Kidney epithelial cell (primary cell): ENCODE measurements around the gene PPIC. TPM values are rescaled to one million over a fixed set of nuclear protein-coding genes. Genes with fewer than 3 reads are reported as not detected.

Experiments used
- DNase-seq: peaks from one replicate; pipeline ENCODE4 v3.0.0-alpha.2; 2010; ENCODE audit warnings: low read depth
- H3K27me3 ChIP-seq: 2 replicates; pipeline ENCODE4 v1.6.0; 2011; ENCODE audit warnings: low read length; ENCODE audit not compliant: control insufficient read depth, insufficient read depth
- H3K36me3 ChIP-seq: 2 replicates; pipeline ENCODE4 v1.5.1; 2011; ENCODE audit warnings: low read length; ENCODE audit not compliant: control insufficient read depth, insufficient read depth
- H3K4me3 ChIP-seq: 2 replicates; pipeline ENCODE4 v1.5.1; 2011; ENCODE audit warnings: low read depth, mild to moderate bottlenecking, control low read depth, low read length
- total RNA-seq: library from RNA; depleted of rRNA; stranded (reverse); fragments of >200 nt; gene quantifications from 2 replicates; pipeline ENCODE4 v1.2.3, GENCODE V29; 2015
- TF ChIP-seq, protein P1 (sequence below): IDR thresholded peaks from 2 replicates; pipeline ENCODE4 v1.5.1; 2011; ENCODE audit warnings: mild to moderate bottlenecking, moderate library complexity, low read length, control low read depth, inconsistent platforms; ENCODE audit not compliant: insufficient read depth, poor library complexity, severe bottlenecking

PPIC gene
- total RNA-seq, 1 donor from 2014 or later = 37.4 TPM

DNA sequence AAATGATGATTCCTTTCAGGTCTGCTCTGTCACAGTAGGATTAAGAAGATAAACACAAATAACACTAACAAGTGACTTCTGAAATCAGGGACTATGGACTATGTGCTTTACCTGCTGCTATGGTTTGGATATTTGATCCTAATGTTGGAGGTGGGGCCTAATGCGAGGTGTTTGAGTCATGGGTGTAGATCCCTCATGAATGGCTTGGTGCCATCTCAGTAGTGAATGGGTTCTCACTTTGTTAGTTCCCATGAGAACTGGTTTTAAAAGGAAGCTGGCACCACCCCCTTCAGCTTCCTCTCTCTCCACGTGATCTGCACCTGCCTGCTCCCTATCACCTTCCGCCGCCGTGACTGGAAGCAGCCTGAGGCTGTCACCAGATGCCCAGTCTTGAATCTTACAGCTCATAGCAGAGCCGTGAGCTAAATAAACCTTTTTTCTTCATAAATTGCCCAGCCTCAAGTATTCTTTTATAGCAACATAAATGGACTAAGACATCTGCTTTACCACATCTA, 3.3 kb downstream of the PPIC start:
- no peak for DNase-seq
- TF ChIP-seq, protein P1, sequence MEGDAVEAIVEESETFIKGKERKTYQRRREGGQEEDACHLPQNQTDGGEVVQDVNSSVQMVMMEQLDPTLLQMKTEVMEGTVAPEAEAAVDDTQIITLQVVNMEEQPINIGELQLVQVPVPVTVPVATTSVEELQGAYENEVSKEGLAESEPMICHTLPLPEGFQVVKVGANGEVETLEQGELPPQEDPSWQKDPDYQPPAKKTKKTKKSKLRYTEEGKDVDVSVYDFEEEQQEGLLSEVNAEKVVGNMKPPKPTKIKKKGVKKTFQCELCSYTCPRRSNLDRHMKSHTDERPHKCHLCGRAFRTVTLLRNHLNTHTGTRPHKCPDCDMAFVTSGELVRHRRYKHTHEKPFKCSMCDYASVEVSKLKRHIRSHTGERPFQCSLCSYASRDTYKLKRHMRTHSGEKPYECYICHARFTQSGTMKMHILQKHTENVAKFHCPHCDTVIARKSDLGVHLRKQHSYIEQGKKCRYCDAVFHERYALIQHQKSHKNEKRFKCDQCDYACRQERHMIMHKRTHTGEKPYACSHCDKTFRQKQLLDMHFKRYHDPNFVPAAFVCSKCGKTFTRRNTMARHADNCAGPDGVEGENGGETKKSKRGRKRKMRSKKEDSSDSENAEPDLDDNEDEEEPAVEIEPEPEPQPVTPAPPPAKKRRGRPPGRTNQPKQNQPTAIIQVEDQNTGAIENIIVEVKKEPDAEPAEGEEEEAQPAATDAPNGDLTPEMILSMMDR = no peak
- H3K4me3 ChIP-seq = no peak overlapping the region
- no peaks in the 10 kb centered on the region for H3K36me3 ChIP-seq
- no peaks in the 10 kb centered on the region for H3K27me3 ChIP-seq

DNA sequence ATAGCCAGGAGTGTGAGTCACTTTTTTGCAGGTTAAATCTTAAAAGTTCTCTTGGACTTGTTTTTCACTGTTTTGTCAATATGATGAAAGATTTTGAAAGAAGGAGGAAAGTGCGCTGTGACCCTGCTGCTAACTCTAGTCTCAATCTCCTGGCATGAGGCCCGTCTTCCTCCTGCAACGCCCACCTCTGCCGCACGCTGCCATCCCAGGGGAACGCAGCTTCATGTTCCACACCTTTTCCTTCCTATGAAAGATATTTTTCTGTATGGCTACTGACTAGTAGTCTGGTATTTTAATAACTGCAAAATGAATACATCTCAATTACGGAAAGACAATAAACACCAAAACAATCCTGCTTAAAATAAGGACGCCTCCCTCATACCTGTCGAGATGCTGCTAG, 8.3 kb downstream of the PPIC start:
- Histone ChIP-seq H3K27me3 (no peaks in the 10 kb centered on the region), H3K4me3 (no peak overlapping the region), H3K36me3 (no peaks in the 10 kb centered on the region)
- TF ChIP-seq, protein P1 = no peak
- no peak for DNase-seq

DNA sequence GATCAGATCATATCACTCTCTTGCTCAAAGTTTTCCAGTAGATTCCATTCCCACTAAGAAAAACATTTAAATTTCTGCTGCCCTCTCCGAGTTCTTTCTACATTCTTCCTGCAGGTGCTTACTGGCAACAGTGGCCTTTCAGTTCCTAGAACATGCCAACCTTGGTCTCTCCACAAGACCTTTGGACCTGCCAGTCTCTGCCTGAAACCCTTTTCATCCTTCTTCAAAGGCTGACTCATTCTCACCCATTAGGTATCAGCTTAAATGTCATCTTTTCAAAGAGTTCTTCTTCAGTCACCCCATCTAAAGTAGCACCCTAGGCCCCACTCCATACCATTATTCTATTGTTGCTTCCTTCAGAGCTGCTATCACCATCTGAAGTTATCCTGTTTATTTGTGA, 21.8 kb downstream of the PPIC start:
- H3K36me3 ChIP-seq = no peaks in the 10 kb centered on the region
- DNase-seq = no peak
- TF ChIP-seq, protein P1 = no peak
- no peak overlapping the region for H3K4me3 ChIP-seq
- H3K27me3 ChIP-seq = no peaks in the 10 kb centered on the region

DNA sequence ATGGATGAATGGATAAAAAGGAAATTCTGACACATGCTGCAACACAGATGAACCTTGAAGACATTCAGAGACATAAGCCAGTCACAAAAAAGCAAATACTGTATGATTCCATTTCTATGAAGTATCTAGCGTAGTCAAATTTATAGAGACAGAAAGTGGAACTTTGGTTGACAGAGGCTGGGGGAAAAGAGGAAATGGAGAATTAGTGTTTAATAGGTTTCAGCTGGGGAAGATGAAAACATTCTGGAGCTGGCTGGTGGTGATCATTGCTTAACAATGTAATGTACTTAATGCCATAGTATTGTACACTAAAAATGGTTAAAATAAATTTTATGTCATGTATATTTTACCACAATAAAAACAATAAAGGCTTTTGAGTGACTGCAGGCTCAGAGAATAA, 24.2 kb downstream of the PPIC start:
- Histone ChIP-seq H3K36me3 (no peaks in the 10 kb centered on the region), H3K4me3 (no peak overlapping the region), H3K27me3 (no peaks in the 10 kb centered on the region)
- TF ChIP-seq, protein P1 = no peak
- DNase-seq = no peak

DNA sequence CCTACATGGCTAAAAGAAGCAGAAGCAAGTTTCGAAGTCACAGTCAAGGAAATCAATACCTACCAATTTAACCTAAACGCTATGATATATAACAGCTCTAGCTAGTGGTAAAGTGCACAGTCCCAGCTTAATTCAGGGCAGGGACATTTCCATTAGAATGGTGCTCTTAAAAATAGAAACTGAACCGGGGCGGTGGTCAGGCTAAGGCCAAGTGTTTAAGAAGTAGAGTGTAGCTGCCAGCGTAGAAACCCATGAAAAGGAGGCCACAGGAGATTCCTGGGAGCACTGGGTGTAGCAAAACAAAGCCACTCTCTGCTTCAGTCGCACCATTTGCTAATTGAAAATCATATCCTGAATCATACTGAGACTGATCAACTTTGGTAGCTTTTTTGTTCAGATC, 28.8 kb downstream of the PPIC start:
- TF ChIP-seq, protein P1 = no peak

DNA sequence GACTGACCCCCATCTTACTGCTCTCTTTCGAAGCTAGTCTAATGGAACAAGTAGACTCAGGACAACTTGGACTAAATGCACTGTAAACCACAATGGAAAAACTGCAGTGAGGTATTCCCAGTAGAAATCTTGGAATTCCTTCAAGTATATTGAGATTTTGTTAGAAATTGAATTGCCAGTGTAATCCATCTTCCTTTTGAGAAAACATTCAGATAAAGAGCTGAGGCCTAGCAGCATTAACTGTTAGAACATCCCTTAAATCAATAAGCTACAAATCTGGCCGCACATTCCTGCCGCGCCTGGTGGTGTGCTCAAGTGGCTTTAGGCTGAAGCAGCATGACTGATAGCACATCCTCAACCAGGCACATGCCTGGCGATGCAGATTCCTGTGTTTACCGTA, 29.3 kb downstream of the PPIC start:
- DNase-seq = no peak
- TF ChIP-seq, protein P1 = no peak
- Histone ChIP-seq H3K4me3 (no peak overlapping the region), H3K36me3 (no peaks in the 10 kb centered on the region), H3K27me3 (no peaks in the 10 kb centered on the region)

More for the DNA sequence above, 28.8 kb downstream of the PPIC start:
- Histone ChIP-seq H3K36me3 (no peaks in the 10 kb centered on the region), H3K4me3 (no peak overlapping the region), H3K27me3 (no peaks in the 10 kb centered on the region)
- no peak for DNase-seq
